GM23338 (cell line): ENCODE results near the gene NCOA1. TPM values are rescaled to one million over a fixed set of nuclear protein-coding genes. Genes with fewer than 3 reads are reported as not detected.

Source experiments
- ATAC-seq: fragments of 200-7000 bp; cut with Tn5 transposase; 3 replicates; pipeline ENCODE4 v1.9.1; 2020
- DNase-seq: peaks from one replicate; pipeline ENCODE4 v3.0.0-alpha.2; 2015; ENCODE audit warnings: low spot score
- H2AFZ ChIP-seq: fragments of 200-600 bp; sonication (generic); 2 replicates; pipeline ENCODE4 v1.8.0; 2016; ENCODE audit warnings: antibody characterized with exemption, mild to moderate bottlenecking, moderate library complexity
- H3F3A ChIP-seq: fragments of 200-600 bp; sonication (generic); replicated peaks from 2 replicates; pipeline ENCODE4 v1.8.0; 2017; ENCODE audit warnings: antibody characterized with exemption, mixed run types, low read depth
- H3K27ac ChIP-seq: fragments of 200-600 bp; sonication (generic); 2 replicates; pipeline ENCODE4 v1.6.1; 2016; ENCODE audit warnings: low read depth
- H3K27me3 ChIP-seq: fragments of 200-600 bp; sonication (generic); 2 replicates; pipeline ENCODE4 v1.8.0; 2016; ENCODE audit warnings: mild to moderate bottlenecking, mixed run types, moderate library complexity; ENCODE audit not compliant: insufficient read depth
- H3K36me3 ChIP-seq: fragments of 200-600 bp; sonication (generic); 2 replicates; pipeline ENCODE4 v1.8.0; 2016; ENCODE audit warnings: mild to moderate bottlenecking; ENCODE audit not compliant: insufficient read depth
- H3K4me1 ChIP-seq: fragments of 200-600 bp; sonication (generic); 2 replicates; pipeline ENCODE4 v1.8.0; 2016; ENCODE audit warnings: mild to moderate bottlenecking, moderate library complexity; ENCODE audit not compliant: insufficient read depth
- H3K4me2 ChIP-seq: fragments of 200-600 bp; sonication (generic); 2 replicates; pipeline ENCODE4 v1.7.1; 2017; ENCODE audit warnings: mixed run types
- H3K4me3 ChIP-seq: fragments of 200-600 bp; sonication (generic); 2 replicates; pipeline ENCODE4 v1.6.1; 2016; ENCODE audit warnings: mixed run types
- H3K79me2 ChIP-seq: fragments of 200-600 bp; sonication (generic); replicated peaks from 2 replicates; pipeline ENCODE4 v1.8.0; 2017; ENCODE audit warnings: mild to moderate bottlenecking; ENCODE audit not compliant: insufficient read depth
- H3K9me2 ChIP-seq: fragments of 200-600 bp; sonication (generic); 2 replicates; pipeline ENCODE4 v1.8.0; 2017; ENCODE audit not compliant: insufficient read depth
- H4K20me1 ChIP-seq: fragments of 200-600 bp; sonication (generic); replicated peaks from 2 replicates; pipeline ENCODE4 v1.8.0; 2017; ENCODE audit warnings: mild to moderate bottlenecking; ENCODE audit not compliant: insufficient read depth
- H3K27ac Mint-ChIP-seq: 2 replicates; pipeline ENCODE4 v1.8.0; 2020; ENCODE audit warnings: inconsistent platforms, mild to moderate bottlenecking, moderate library complexity, mixed read lengths
- H3K27me3 Mint-ChIP-seq: 3 replicates; pipeline ENCODE4 v1.8.0; 2022; ENCODE audit warnings: low read depth, mild to moderate bottlenecking, moderate library complexity, mixed read lengths, inconsistent platforms; ENCODE audit not compliant: insufficient read depth, poor library complexity
- H3K36me3 Mint-ChIP-seq: 3 replicates; pipeline ENCODE4 v1.8.0; 2021; ENCODE audit warnings: low read depth, mild to moderate bottlenecking, inconsistent platforms, moderate library complexity, mixed read lengths
- H3K4me1 Mint-ChIP-seq: 3 replicates; pipeline ENCODE4 v1.8.0; 2020; ENCODE audit warnings: mild to moderate bottlenecking, inconsistent platforms, mixed read lengths
- H3K4me3 Mint-ChIP-seq: 3 replicates; pipeline ENCODE4 v1.8.0; 2021; ENCODE audit warnings: moderate library complexity, mild to moderate bottlenecking, inconsistent platforms, mixed read lengths
- H3K9me3 Mint-ChIP-seq: 3 replicates; pipeline ENCODE4 v1.8.0; 2020; ENCODE audit warnings: moderate library complexity, mild to moderate bottlenecking, inconsistent platforms, mixed read lengths
- CREB1 ChIP-seq: fragments of 250-450 bp; sonication (Bioruptor Pico); IDR thresholded peaks from 2 replicates; pipeline ENCODE4 v1.5.0; 2020; ENCODE audit warnings: low read depth, mild to moderate bottlenecking, moderate library complexity
- EZH2 ChIP-seq: fragments of 200-600 bp; sonication (generic); IDR thresholded peaks from one replicate; pipeline ENCODE4 v1.8.0; 2017; ENCODE audit warnings: antibody characterized with exemption, mild to moderate bottlenecking, low read depth; ENCODE audit not compliant: unreplicated experiment
- EZH2phosphoT487 ChIP-seq: fragments of 200-600 bp; sonication (generic); IDR thresholded peaks from one replicate; pipeline ENCODE4 v1.8.1; 2018; ENCODE audit warnings: antibody characterized with exemption; ENCODE audit not compliant: unreplicated experiment
- JUNB ChIP-seq: IDR thresholded peaks from one replicate; pipeline ENCODE4 v1.6.1; 2016; ENCODE audit warnings: antibody characterized with exemption; ENCODE audit not compliant: unreplicated experiment
- NANOG ChIP-seq: IDR thresholded peaks from 2 replicates; pipeline ENCODE4 v1.6.1; 2016; ENCODE audit warnings: antibody characterized with exemption, borderline replicate concordance
- POLR2AphosphoS5 ChIP-seq: IDR thresholded peaks from 2 replicates; pipeline ENCODE4 v1.6.1; 2016; ENCODE audit warnings: antibody characterized with exemption, low read depth
- STAT1 ChIP-seq: IDR thresholded peaks from one replicate; pipeline ENCODE4 v1.6.1; 2016; ENCODE audit warnings: antibody characterized with exemption; ENCODE audit not compliant: unreplicated experiment
- ZNF114 ChIP-seq: fragments of 250-450 bp; sonication (Bioruptor Pico); IDR thresholded peaks from 2 replicates; pipeline ENCODE4 v1.5.0; 2020; ENCODE audit warnings: mild to moderate bottlenecking, moderate library complexity
- polyA plus RNA-seq: library from polyadenylated mRNA; unstranded; fragments of >200 nt; fragmentation: Nextera tagmentation; extraction: Ambion mirVana; gene quantifications from 2 replicates; pipeline ENCODE4 v1.2.1, GENCODE V29; 2016
- total RNA-seq: library from RNA; depleted of rRNA; stranded (reverse); fragments of >200 nt; shearing (Covaris generic); gene quantifications from 2 replicates; pipeline ENCODE4 v1.2.3, GENCODE V29; 2014
- TF ChIP-seq, protein P1 (sequence below): IDR thresholded peaks from one replicate; pipeline ENCODE4 v1.6.1; 2018; ENCODE audit warnings: antibody characterized with exemption; ENCODE audit not compliant: unreplicated experiment
- TF ChIP-seq, protein P2 (sequence below): IDR thresholded peaks from 2 replicates; pipeline ENCODE4 v1.6.1; 2016; ENCODE audit warnings: antibody characterized with exemption
- TF ChIP-seq, protein P3 (sequence below), 2 experiments: fragments of 200-600 bp in 1 of 2; sonication (generic) in 1 of 2; conservative IDR thresholded peaks; 2 replicates each; pipeline versions ENCODE4 v1.5.1 to v1.6.1; 2016 to 2017; ENCODE audit warnings: antibody characterized with exemption in 2 of 2, low read depth in 2 of 2, mild to moderate bottlenecking in 2 of 2, moderate library complexity in 1 of 2
- TF ChIP-seq, protein P4 (sequence below): fragments of 250-450 bp; sonication (Bioruptor Pico); IDR thresholded peaks from 2 replicates; pipeline ENCODE4 v1.5.0; 2020; ENCODE audit warnings: mild to moderate bottlenecking, moderate library complexity

NCOA1 gene
- total and polyA plus RNA-seq, 2 experiments from 2014 or later, result 7.1 to 15.1 TPM

DNA sequence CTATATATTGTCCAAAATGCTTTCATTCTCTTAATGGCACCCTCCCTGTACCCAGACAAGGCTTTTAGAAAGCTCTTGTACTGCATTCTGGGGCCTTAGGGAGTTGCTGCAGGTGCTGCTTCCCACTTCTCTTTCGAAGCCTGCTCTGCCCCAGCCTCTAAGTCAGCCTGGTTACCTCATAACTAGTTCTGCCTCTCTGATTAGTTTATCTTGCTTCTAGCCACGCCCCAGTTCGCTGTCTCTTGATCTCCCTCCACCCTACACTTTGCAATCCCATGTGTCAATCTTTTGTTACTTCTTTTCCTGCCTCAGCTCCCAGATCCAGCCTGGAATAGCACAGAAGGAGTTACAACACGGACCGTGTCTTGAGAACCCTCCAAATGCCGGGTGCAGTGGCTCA lies 13.8 kb upstream of the NCOA1 start:
- H3K4me3 ChIP-seq, result no peak overlapping the region
- no peaks in the 10 kb centered on the region for H3K27me3 Mint-ChIP-seq
- H3K79me2 ChIP-seq, result no peaks in the 10 kb centered on the region
- H3F3A ChIP-seq, result no peaks in the 10 kb centered on the region
- no peaks in the 10 kb centered on the region for H3K4me1 ChIP-seq
- no peaks in the 10 kb centered on the region for H3K36me3 ChIP-seq
- ATAC-seq (no peak; the same call in 2 of the 3 replicates), DNase-seq (peak; percentile 20)
- H2AFZ ChIP-seq, result peak overlapping the region; percentile 84; the same call in 1 of the 2 replicates
- H4K20me1 ChIP-seq, result no peaks in the 10 kb centered on the region
- TF ChIP-seq, protein P1, sequence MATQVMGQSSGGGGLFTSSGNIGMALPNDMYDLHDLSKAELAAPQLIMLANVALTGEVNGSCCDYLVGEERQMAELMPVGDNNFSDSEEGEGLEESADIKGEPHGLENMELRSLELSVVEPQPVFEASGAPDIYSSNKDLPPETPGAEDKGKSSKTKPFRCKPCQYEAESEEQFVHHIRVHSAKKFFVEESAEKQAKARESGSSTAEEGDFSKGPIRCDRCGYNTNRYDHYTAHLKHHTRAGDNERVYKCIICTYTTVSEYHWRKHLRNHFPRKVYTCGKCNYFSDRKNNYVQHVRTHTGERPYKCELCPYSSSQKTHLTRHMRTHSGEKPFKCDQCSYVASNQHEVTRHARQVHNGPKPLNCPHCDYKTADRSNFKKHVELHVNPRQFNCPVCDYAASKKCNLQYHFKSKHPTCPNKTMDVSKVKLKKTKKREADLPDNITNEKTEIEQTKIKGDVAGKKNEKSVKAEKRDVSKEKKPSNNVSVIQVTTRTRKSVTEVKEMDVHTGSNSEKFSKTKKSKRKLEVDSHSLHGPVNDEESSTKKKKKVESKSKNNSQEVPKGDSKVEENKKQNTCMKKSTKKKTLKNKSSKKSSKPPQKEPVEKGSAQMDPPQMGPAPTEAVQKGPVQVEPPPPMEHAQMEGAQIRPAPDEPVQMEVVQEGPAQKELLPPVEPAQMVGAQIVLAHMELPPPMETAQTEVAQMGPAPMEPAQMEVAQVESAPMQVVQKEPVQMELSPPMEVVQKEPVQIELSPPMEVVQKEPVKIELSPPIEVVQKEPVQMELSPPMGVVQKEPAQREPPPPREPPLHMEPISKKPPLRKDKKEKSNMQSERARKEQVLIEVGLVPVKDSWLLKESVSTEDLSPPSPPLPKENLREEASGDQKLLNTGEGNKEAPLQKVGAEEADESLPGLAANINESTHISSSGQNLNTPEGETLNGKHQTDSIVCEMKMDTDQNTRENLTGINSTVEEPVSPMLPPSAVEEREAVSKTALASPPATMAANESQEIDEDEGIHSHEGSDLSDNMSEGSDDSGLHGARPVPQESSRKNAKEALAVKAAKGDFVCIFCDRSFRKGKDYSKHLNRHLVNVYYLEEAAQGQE, result no peak
- TF ChIP-seq CREB1 (CRISPR knock-in tag) (no peak), POLR2AphosphoS5 (no peak), NANOG (no peak), JUNB (no peak), ZNF114 (CRISPR knock-in tag) (no peak), EZH2phosphoT487 (no peak), STAT1 (no peak), EZH2 (no peak)
- TF ChIP-seq, protein P2, sequence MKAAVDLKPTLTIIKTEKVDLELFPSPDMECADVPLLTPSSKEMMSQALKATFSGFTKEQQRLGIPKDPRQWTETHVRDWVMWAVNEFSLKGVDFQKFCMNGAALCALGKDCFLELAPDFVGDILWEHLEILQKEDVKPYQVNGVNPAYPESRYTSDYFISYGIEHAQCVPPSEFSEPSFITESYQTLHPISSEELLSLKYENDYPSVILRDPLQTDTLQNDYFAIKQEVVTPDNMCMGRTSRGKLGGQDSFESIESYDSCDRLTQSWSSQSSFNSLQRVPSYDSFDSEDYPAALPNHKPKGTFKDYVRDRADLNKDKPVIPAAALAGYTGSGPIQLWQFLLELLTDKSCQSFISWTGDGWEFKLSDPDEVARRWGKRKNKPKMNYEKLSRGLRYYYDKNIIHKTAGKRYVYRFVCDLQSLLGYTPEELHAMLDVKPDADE, result no peak
- TF ChIP-seq, protein P3, sequence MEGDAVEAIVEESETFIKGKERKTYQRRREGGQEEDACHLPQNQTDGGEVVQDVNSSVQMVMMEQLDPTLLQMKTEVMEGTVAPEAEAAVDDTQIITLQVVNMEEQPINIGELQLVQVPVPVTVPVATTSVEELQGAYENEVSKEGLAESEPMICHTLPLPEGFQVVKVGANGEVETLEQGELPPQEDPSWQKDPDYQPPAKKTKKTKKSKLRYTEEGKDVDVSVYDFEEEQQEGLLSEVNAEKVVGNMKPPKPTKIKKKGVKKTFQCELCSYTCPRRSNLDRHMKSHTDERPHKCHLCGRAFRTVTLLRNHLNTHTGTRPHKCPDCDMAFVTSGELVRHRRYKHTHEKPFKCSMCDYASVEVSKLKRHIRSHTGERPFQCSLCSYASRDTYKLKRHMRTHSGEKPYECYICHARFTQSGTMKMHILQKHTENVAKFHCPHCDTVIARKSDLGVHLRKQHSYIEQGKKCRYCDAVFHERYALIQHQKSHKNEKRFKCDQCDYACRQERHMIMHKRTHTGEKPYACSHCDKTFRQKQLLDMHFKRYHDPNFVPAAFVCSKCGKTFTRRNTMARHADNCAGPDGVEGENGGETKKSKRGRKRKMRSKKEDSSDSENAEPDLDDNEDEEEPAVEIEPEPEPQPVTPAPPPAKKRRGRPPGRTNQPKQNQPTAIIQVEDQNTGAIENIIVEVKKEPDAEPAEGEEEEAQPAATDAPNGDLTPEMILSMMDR (conservative IDR thresholded peaks at IDR 0.05; ENCODE audit: low read depth in 2 of 2), result no peak
- TF ChIP-seq, protein P4, sequence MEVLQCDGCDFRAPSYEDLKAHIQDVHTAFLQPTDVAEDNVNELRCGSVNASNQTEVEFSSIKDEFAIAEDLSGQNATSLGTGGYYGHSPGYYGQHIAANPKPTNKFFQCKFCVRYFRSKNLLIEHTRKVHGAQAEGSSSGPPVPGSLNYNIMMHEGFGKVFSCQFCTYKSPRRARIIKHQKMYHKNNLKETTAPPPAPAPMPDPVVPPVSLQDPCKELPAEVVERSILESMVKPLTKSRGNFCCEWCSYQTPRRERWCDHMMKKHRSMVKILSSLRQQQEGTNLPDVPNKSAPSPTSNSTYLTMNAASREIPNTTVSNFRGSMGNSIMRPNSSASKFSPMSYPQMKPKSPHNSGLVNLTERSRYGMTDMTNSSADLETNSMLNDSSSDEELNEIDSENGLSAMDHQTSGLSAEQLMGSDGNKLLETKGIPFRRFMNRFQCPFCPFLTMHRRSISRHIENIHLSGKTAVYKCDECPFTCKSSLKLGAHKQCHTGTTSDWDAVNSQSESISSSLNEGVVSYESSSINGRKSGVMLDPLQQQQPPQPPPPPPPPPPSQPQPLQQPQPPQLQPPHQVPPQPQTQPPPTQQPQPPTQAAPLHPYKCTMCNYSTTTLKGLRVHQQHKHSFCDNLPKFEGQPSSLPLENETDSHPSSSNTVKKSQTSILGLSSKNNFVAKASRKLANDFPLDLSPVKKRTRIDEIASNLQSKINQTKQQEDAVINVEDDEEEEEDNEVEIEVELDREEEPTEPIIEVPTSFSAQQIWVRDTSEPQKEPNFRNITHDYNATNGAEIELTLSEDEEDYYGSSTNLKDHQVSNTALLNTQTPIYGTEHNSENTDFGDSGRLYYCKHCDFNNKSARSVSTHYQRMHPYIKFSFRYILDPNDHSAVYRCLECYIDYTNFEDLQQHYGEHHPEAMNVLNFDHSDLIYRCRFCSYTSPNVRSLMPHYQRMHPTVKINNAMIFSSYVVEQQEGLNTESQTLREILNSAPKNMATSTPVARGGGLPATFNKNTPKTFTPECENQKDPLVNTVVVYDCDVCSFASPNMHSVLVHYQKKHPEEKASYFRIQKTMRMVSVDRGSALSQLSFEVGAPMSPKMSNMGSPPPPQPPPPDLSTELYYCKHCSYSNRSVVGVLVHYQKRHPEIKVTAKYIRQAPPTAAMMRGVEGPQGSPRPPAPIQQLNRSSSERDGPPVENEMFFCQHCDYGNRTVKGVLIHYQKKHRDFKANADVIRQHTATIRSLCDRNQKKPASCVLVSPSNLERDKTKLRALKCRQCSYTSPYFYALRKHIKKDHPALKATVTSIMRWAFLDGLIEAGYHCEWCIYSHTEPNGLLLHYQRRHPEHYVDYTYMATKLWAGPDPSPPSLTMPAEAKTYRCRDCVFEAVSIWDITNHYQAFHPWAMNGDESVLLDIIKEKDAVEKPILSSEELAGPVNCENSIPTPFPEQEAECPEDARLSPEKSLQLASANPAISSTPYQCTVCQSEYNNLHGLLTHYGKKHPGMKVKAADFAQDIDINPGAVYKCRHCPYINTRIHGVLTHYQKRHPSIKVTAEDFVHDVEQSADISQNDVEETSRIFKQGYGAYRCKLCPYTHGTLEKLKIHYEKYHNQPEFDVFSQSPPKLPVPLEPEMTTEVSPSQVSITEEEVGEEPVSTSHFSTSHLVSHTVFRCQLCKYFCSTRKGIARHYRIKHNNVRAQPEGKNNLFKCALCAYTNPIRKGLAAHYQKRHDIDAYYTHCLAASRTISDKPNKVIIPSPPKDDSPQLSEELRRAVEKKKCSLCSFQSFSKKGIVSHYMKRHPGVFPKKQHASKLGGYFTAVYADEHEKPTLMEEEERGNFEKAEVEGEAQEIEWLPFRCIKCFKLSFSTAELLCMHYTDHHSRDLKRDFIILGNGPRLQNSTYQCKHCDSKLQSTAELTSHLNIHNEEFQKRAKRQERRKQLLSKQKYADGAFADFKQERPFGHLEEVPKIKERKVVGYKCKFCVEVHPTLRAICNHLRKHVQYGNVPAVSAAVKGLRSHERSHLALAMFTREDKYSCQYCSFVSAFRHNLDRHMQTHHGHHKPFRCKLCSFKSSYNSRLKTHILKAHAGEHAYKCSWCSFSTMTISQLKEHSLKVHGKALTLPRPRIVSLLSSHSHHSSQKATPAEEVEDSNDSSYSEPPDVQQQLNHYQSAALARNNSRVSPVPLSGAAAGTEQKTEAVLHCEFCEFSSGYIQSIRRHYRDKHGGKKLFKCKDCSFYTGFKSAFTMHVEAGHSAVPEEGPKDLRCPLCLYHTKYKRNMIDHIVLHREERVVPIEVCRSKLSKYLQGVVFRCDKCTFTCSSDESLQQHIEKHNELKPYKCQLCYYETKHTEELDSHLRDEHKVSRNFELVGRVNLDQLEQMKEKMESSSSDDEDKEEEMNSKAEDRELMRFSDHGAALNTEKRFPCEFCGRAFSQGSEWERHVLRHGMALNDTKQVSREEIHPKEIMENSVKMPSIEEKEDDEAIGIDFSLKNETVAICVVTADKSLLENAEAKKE (CRISPR knock-in tag), result no peak
- H3K4me3 Mint-ChIP-seq, result no peak overlapping the region
- no peaks in the 10 kb centered on the region for H3K9me2 ChIP-seq
- H3K4me2 ChIP-seq, result no peak overlapping the region
- H3K4me1 Mint-ChIP-seq, result peaks cover 4% of the 10 kb centered on the region
- no peak overlapping the region for H3K27ac ChIP-seq
- no peak overlapping the region for H3K27ac Mint-ChIP-seq
- H3K9me3 Mint-ChIP-seq, result peaks cover 7% of the 10 kb centered on the region; the same call in 1 of the 3 replicates
- no peaks in the 10 kb centered on the region for H3K27me3 ChIP-seq
- H3K36me3 Mint-ChIP-seq, result no peaks in the 10 kb centered on the region
